Measurements from ENCODE around the gene BRD8. TPM values are rescaled to one million over a fixed set of nuclear protein-coding genes. Genes with fewer than 3 reads are reported as not detected.

The BRD8 gene
- total RNA-seq, result 23.0 and 25.4 TPM in 2 replicates

GRCh38 chr5:138178516-138179276 lies at the start of gene BRD8, which contains the start of gene KIF20A:
Gene BRD8 (minus strand): TSS chr5:138178630. CDS start chr5:138178614, 16 bp downstream.
Gene KIF20A (plus strand): TSS chr5:138179112. CDS start chr5:138179681, 569 bp downstream.

GRCh38 chr5:138213161-138214029 lies 35.0 kb upstream of the BRD8 start, which contains the start of gene CDC23:
Gene CDC23 (minus strand): TSS chr5:138213323. CDS start chr5:138213312, 11 bp downstream.

GRCh38 chr5:138138949-138139780 lies 39.3 kb downstream of the BRD8 start, which contains the start of gene NME5:
Gene NME5 (minus strand): TSS chr5:138139428. CDS start chr5:138138780, 648 bp downstream.

Other genes with a start within 250 kb of the BRD8 start
- 5.1 and 6.4 TPM in 2 replicates for gene FAM13B, start 145.6 kb downstream of the BRD8 start, total RNA-seq
- not detected in 2 replicates for gene WNT8A, start 94.6 kb downstream of the BRD8 start, total RNA-seq
- 0.07 and 0.39 TPM in 2 replicates for gene NME5, start 39.2 kb downstream of the BRD8 start, total RNA-seq
- gene KIF20A, start 482 bp upstream of the BRD8 start, total RNA-seq, result 78.7 and 83.2 TPM in 2 replicates
- 31.1 and 33.6 TPM in 2 replicates for gene CDC23, start 34.7 kb upstream of the BRD8 start, total RNA-seq
- gene GFRA3, start 96.0 kb upstream of the BRD8 start, total RNA-seq, result not detected in 2 replicates
- gene CDC25C, start 153.2 kb upstream of the BRD8 start, total RNA-seq, result 9.4 and 14.9 TPM in 2 replicates
- 19.3 and 23.3 TPM in 2 replicates for gene FAM53C, start 159.6 kb upstream of the BRD8 start, total RNA-seq
- 23.9 and 24.0 TPM in 2 replicates for gene KDM3B, start 174.1 kb upstream of the BRD8 start, total RNA-seq